Mammary epithelial cell (primary cell): ENCODE data around the gene CABP2.

ENCODE experiments used
- CTCF ChIP-seq, 2 donors: IDR thresholded peaks in 1 of 2; conservative IDR thresholded peaks in 1 of 2; 2 replicates each; pipeline ENCODE4 v1.5.1; 2011 to 2012; ENCODE audit warnings: inconsistent platforms in 2 of 2, low read length in 2 of 2, mild to moderate bottlenecking in 2 of 2, control low read depth in 1 of 2, low read depth in 1 of 2; ENCODE audit not compliant: insufficient read depth in 1 of 2; ENCODE audit errors: extremely low read depth in 1 of 2
- EZH2 ChIP-seq: IDR thresholded peaks from 2 replicates; pipeline ENCODE4 v1.6.1; 2012; ENCODE audit warnings: low read length, inconsistent platforms, borderline replicate concordance

- peak; percentile 5 to 34 for TF ChIP-seq CTCF (conservative IDR thresholded peaks at IDR 0.05 in 1 of 2, IDR thresholded peaks at IDR 0.05 in 1 of 2; ENCODE audit: extremely low read depth in 1 of 2, insufficient read depth in 1 of 2, low read depth in 1 of 2, low read length in 2 of 2)
- TF ChIP-seq EZH2: no peak
Measured at GRCh38 chr11:67482827-67483798, 40.1 kb downstream of the CABP2 start, which contains the start of gene AIP.
